Panc1 (cell line): ENCODE data around the gene CXCL17. TPM values are rescaled to one million over a fixed set of nuclear protein-coding genes. Genes with fewer than 3 reads are reported as not detected.

Source experiments
- ATAC-seq: fragments of 200-7000 bp; cut with Tn5 transposase; 2 replicates; pipeline ENCODE4 v1.9.1; 2020; ENCODE audit warnings: mild to moderate bottlenecking, moderate library complexity
- BruUV-seq: library from RNA; stranded (reverse); fragments of 400-500 nt; replicated peaks from 2 replicates; lab custom pipeline; 2021; lab: Mats Ljungman, UMichigan
- CTCF ChIA-PET: fragments of 300-600 bp; sonication (Branson Sonifier 250); formaldehyde crosslinking; loops from one replicate; lab custom pipeline; 2022; ENCODE audit warnings: antibody characterized with exemption; lab: Charles Lee
- POLR2A ChIA-PET: fragments of 300-600 bp; sonication (Branson Sonifier 250); formaldehyde crosslinking; loops from one replicate; lab custom pipeline; 2022; ENCODE audit warnings: antibody characterized with exemption; lab: Charles Lee
- DNase-seq: peaks from one replicate; pipeline ENCODE4 v3.0.0-alpha.2; 2010; ENCODE audit warnings: low read depth, low spot score
- H3K27ac ChIP-seq: 2 replicates; pipeline ENCODE4 v1.5.1; 2011; ENCODE audit warnings: mild to moderate bottlenecking, low read length, inconsistent platforms
- H3K27me3 ChIP-seq: fragments of 200-500 bp; sonication (Bioruptor generic); 2 replicates; pipeline ENCODE4 v1.6.0; 2014; ENCODE audit warnings: low read length, inconsistent platforms; ENCODE audit not compliant: control insufficient read depth, insufficient read depth
- H3K36me3 ChIP-seq: fragments of 200-500 bp; sonication (Bioruptor generic); 2 replicates; pipeline ENCODE4 v1.5.1; 2014; ENCODE audit warnings: inconsistent platforms, mild to moderate bottlenecking, low read length, moderate library complexity; ENCODE audit not compliant: control insufficient read depth, insufficient read depth
- H3K4me1 ChIP-seq: 2 replicates; pipeline ENCODE4 v1.5.1; 2011; ENCODE audit warnings: inconsistent platforms, mild to moderate bottlenecking, low read length, moderate library complexity; ENCODE audit not compliant: control insufficient read depth, insufficient read depth
- H3K4me3 ChIP-seq, 2 experiments: 2 replicates each; pipeline ENCODE4 v1.5.1; 2011 to 2012; ENCODE audit warnings: low read depth in 2 of 2, low read length in 2 of 2, mild to moderate bottlenecking in 2 of 2, inconsistent platforms in 1 of 2, moderate library complexity in 1 of 2
- H3K9me3 ChIP-seq: fragments of 200-500 bp; sonication (Bioruptor generic); 2 replicates; pipeline ENCODE4 v1.5.1; 2014; ENCODE audit warnings: low read depth, mild to moderate bottlenecking, inconsistent platforms, low read length, moderate library complexity; ENCODE audit not compliant: control insufficient read depth, insufficient read depth
- CTCF ChIP-seq: fragments of 450-650 bp; IDR thresholded peaks from 2 replicates; pipeline ENCODE4 v1.5.1; 2017; ENCODE audit warnings: mild to moderate bottlenecking
- POLR2AphosphoS5 ChIP-seq: IDR thresholded peaks from 2 replicates; pipeline ENCODE4 v1.6.1; 2012; ENCODE audit warnings: mild to moderate bottlenecking, low read depth, low read length, moderate library complexity
- SIN3A ChIP-seq: IDR thresholded peaks from 2 replicates; pipeline ENCODE4 v1.6.1; 2012; ENCODE audit warnings: low read depth, mild to moderate bottlenecking, low read length, moderate library complexity, borderline replicate concordance; ENCODE audit not compliant: insufficient read depth
- TCF7L2 ChIP-seq: IDR thresholded peaks from 2 replicates; pipeline ENCODE4 v1.6.1; 2011; ENCODE audit warnings: mild to moderate bottlenecking, low read depth, low read length, inconsistent platforms
- in situ Hi-C: cut with HindIII; loops from 2 replicates; pipeline ENCODE4 v1.10.0; 2016; ENCODE audit warnings: low sequenced_read_pairs, low pct_unique_long_range_greater_than_20kb
- intact Hi-C: fragments of 100-400 bp; cut with micrococcal nuclease; formaldehyde crosslinking; loops from one replicate; pipeline ENCODE4 v1.10.0; 2022; ENCODE audit not compliant: unreplicated experiment
- total RNA-seq: library from RNA; stranded (reverse); gene quantifications from one replicate; pipeline ENCODE4 v1.2.1, GENCODE V29; 2021; ENCODE audit not compliant: unreplicated experiment
- TF ChIP-seq, protein P1 (sequence below), 2 experiments: IDR thresholded peaks; 2 replicates each; pipeline ENCODE4 v1.6.1; 2011 to 2012; ENCODE audit warnings: low read depth in 2 of 2, control low read depth in 1 of 2, low read length in 1 of 2, mild to moderate bottlenecking in 1 of 2, moderate library complexity in 1 of 2; ENCODE audit not compliant: insufficient read depth in 1 of 2

Gene CXCL17
- total RNA-seq, 1 experiment from 2014 or later = not detected

GRCh38 chr19:42410371-42410770, 32.4 kb downstream of the CXCL17 start:
- H3K4me3 ChIP-seq = no peak overlapping the region
- H3K27me3 ChIP-seq = no peaks in the 10 kb centered on the region
- in situ Hi-C loops = no loop called here
- no TSS peak for BruUV-seq
- no peaks in the 10 kb centered on the region for H3K36me3 ChIP-seq
- no peaks in the 10 kb centered on the region for H3K9me3 ChIP-seq
- no peak for TF ChIP-seq POLR2AphosphoS5
- TF ChIP-seq TCF7L2 = no peak
- TF ChIP-seq CTCF = no peak
- TF ChIP-seq, protein P1, sequence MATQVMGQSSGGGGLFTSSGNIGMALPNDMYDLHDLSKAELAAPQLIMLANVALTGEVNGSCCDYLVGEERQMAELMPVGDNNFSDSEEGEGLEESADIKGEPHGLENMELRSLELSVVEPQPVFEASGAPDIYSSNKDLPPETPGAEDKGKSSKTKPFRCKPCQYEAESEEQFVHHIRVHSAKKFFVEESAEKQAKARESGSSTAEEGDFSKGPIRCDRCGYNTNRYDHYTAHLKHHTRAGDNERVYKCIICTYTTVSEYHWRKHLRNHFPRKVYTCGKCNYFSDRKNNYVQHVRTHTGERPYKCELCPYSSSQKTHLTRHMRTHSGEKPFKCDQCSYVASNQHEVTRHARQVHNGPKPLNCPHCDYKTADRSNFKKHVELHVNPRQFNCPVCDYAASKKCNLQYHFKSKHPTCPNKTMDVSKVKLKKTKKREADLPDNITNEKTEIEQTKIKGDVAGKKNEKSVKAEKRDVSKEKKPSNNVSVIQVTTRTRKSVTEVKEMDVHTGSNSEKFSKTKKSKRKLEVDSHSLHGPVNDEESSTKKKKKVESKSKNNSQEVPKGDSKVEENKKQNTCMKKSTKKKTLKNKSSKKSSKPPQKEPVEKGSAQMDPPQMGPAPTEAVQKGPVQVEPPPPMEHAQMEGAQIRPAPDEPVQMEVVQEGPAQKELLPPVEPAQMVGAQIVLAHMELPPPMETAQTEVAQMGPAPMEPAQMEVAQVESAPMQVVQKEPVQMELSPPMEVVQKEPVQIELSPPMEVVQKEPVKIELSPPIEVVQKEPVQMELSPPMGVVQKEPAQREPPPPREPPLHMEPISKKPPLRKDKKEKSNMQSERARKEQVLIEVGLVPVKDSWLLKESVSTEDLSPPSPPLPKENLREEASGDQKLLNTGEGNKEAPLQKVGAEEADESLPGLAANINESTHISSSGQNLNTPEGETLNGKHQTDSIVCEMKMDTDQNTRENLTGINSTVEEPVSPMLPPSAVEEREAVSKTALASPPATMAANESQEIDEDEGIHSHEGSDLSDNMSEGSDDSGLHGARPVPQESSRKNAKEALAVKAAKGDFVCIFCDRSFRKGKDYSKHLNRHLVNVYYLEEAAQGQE (IDR thresholded peaks at IDR 0.05; ENCODE audit: insufficient read depth in 1 of 2, low read depth in 2 of 2, low read length in 1 of 2) = no peak
- no peak for TF ChIP-seq SIN3A
- ChIA-PET CTCF (interaction anchor here (0.6 kb wide), 1 partner anchor 112 kb away, joined by 3 read pairs; no protein-coding TSS in a partner anchor), POLR2A (no interaction called here)
- DNase-seq (no peak), ATAC-seq (no peak)
- H3K27ac ChIP-seq = no peak overlapping the region
- H3K4me1 ChIP-seq = no peaks in the 10 kb centered on the region
- intact Hi-C loops = no loop called here

GRCh38 chr19:42409477-42409876, 33.3 kb downstream of the CXCL17 start:
- intact Hi-C loops = no loop called here
- in situ Hi-C loops = no loop called here
- ATAC-seq (no peak), DNase-seq (no peak)
- H3K36me3 ChIP-seq = no peaks in the 10 kb centered on the region
- no peaks in the 10 kb centered on the region for H3K27me3 ChIP-seq
- H3K9me3 ChIP-seq = no peaks in the 10 kb centered on the region
- POLR2A ChIA-PET = no interaction called here
- H3K4me3 ChIP-seq = no peak overlapping the region
- H3K27ac ChIP-seq = no peak overlapping the region
- TF ChIP-seq, protein P1 (IDR thresholded peaks at IDR 0.05; ENCODE audit: insufficient read depth in 1 of 2, low read depth in 2 of 2, low read length in 1 of 2) = no peak
- no peak for TF ChIP-seq SIN3A
- no peak for TF ChIP-seq CTCF
- no peak for TF ChIP-seq TCF7L2
- TF ChIP-seq POLR2AphosphoS5 = no peak
- BruUV-seq = no TSS peak
- CTCF ChIA-PET = no interaction called here
- H3K4me1 ChIP-seq = no peaks in the 10 kb centered on the region
